GM18907 (cell line): ENCODE results near the gene ZNF567.

Experiments used
- ATAC-seq: cut with Tn5 transposase; IDR thresholded peaks from one replicate; pipeline ENCODE4 v1.9.1; 2021; ENCODE audit warnings: mild to moderate bottlenecking, moderate library complexity; ENCODE audit not compliant: unreplicated experiment

The ZNF567 gene

GRCh38 chr19:36750066-36750691, 62.8 kb downstream of the ZNF567 start:
- no peak for ATAC-seq
